ENCODE results near the gene MIER2.

The MIER2 gene

GRCh38 chr19:367561-367960, 23.0 kb upstream of the MIER2 start:
- no peak for DNase-seq
- H3K27me3 ChIP-seq (ENCODE audit: insufficient read depth, low read length, poor library complexity) = peaks cover 11% of the 10 kb centered on the region
- ATAC-seq (ENCODE audit: insufficient read depth, low read depth) = no peak

DNA sequence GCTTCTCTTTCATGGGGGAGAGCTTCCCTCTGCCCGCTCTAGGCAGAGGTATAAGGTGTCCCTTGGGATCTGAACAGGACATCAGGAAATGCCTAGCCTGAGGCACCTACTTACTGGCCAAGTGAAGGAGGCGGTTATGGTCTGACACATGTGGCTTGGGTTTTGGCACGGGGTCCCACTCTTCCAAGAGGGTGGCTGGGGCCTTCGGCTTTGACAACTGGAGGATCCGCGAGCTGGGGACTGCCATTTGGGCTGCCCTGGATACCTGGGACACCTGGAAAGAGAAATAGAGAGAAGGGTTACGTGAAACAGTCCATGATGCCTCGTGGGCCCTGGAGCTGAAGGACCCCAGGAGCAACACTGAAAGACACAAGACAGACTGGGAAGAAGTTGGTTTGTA, 22.4 kb upstream of the MIER2 start:
- Histone ChIP-seq H3K9me3 (ENCODE audit: insufficient read depth, low read length, severe bottlenecking) (no peaks in the 10 kb centered on the region), H3K36me3 (ENCODE audit: insufficient read depth, low read length) (no peaks in the 10 kb centered on the region), H3K4me3 (ENCODE audit: low read depth in 1 of 2, low read length in 2 of 2) (no peak overlapping the region), H3K4me2 (ENCODE audit: insufficient read depth, low read length) (no peak overlapping the region), H4K20me1 (ENCODE audit: insufficient read depth, low read length) (no peaks in the 10 kb centered on the region), H3K79me2 (ENCODE audit: insufficient read depth, low read length) (no peaks in the 10 kb centered on the region), H3K9ac (ENCODE audit: low read depth, low read length) (no peak overlapping the region), H3K27ac (ENCODE audit: low read length) (no peak overlapping the region), H2AFZ (ENCODE audit: low read depth, low read length) (no peak overlapping the region), H3K4me1 (ENCODE audit: insufficient read depth, low read length) (no peaks in the 10 kb centered on the region), H3K27me3 (ENCODE audit: insufficient read depth, low read length, poor library complexity) (peaks cover 5% of the 10 kb centered on the region)
- TF ChIP-seq EZH2 (IDR thresholded peaks at IDR 0.05; ENCODE audit: borderline replicate concordance, low read depth, low read length, severe bottlenecking) = no peak
- TF ChIP-seq CTCF (IDR thresholded peaks at IDR 0.05; ENCODE audit: borderline replicate concordance, extremely low read depth, low read length, poor library complexity, severe bottlenecking) = no peak
- DNase-seq (no peak), ATAC-seq (ENCODE audit: insufficient read depth, low read depth) (no peak)

More at GRCh38 chr19:367561-367960, 23.0 kb upstream of the MIER2 start:
- H3K9ac ChIP-seq (ENCODE audit: low read depth, low read length) = no peak overlapping the region
- H3K9me3 ChIP-seq (ENCODE audit: insufficient read depth, low read length, severe bottlenecking) = no peaks in the 10 kb centered on the region
- TF ChIP-seq CTCF (IDR thresholded peaks at IDR 0.05; ENCODE audit: borderline replicate concordance, extremely low read depth, low read length, poor library complexity, severe bottlenecking) = no peak
- no peak overlapping the region for H2AFZ ChIP-seq (ENCODE audit: low read depth, low read length)
- H3K4me1 ChIP-seq (ENCODE audit: insufficient read depth, low read length) = no peaks in the 10 kb centered on the region
- no peaks in the 10 kb centered on the region for H3K79me2 ChIP-seq (ENCODE audit: insufficient read depth, low read length)
- H4K20me1 ChIP-seq (ENCODE audit: insufficient read depth, low read length) = no peaks in the 10 kb centered on the region
- no peaks in the 10 kb centered on the region for H3K36me3 ChIP-seq (ENCODE audit: insufficient read depth, low read length)
- no peak overlapping the region for H3K4me3 ChIP-seq (ENCODE audit: low read depth in 1 of 2, low read length in 2 of 2)
- H3K27ac ChIP-seq (ENCODE audit: low read length) = no peak overlapping the region
- no peak overlapping the region for H3K4me2 ChIP-seq (ENCODE audit: insufficient read depth, low read length)

DNA sequence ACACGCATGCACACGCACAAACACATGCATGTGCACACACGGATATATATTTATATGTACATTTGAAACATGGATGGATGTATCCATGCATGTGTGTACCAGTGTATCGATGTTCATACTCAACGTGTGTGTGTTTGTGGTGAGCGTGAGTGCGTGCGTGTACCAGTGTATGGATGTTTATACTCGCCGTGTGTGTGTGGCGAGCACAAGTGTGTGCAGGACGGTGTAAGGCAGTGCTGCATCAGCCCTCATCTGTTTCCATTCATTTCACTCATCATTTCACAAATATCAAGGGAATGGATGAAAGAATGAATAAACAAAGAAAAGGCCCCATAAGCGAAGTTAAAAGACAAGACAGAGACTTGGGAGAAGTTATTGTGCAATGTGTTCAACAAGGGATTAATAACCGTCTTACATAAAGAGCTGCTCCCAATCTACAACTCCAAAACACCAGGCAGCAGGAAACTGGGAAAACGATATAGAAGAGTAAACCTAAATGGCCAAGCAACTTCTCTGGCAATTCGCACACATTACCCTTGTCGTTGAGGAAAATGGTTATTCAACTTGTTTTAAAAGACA, 21.7 kb upstream of the MIER2 start:
- no peaks in the 10 kb centered on the region for H3K4me1 ChIP-seq (ENCODE audit: insufficient read depth, low read length)
- TF ChIP-seq EZH2 (IDR thresholded peaks at IDR 0.05; ENCODE audit: borderline replicate concordance, low read depth, low read length, severe bottlenecking) = no peak
- no peak overlapping the region for H3K4me3 ChIP-seq (ENCODE audit: low read depth in 1 of 2, low read length in 2 of 2)
- H3K9ac ChIP-seq (ENCODE audit: low read depth, low read length) = no peak overlapping the region
- no peaks in the 10 kb centered on the region for H4K20me1 ChIP-seq (ENCODE audit: insufficient read depth, low read length)
- H3K27me3 ChIP-seq (ENCODE audit: insufficient read depth, low read length, poor library complexity) = no peaks in the 10 kb centered on the region
- no peak overlapping the region for H3K4me2 ChIP-seq (ENCODE audit: insufficient read depth, low read length)
- DNase-seq (no peak), ATAC-seq (ENCODE audit: insufficient read depth, low read depth) (no peak)
- no peaks in the 10 kb centered on the region for H3K36me3 ChIP-seq (ENCODE audit: insufficient read depth, low read length)
- H3K9me3 ChIP-seq (ENCODE audit: insufficient read depth, low read length, severe bottlenecking) = no peaks in the 10 kb centered on the region
- no peaks in the 10 kb centered on the region for H3K79me2 ChIP-seq (ENCODE audit: insufficient read depth, low read length)
- H3K27ac ChIP-seq (ENCODE audit: low read length) = no peak overlapping the region
- H2AFZ ChIP-seq (ENCODE audit: low read depth, low read length) = no peak overlapping the region

DNA sequence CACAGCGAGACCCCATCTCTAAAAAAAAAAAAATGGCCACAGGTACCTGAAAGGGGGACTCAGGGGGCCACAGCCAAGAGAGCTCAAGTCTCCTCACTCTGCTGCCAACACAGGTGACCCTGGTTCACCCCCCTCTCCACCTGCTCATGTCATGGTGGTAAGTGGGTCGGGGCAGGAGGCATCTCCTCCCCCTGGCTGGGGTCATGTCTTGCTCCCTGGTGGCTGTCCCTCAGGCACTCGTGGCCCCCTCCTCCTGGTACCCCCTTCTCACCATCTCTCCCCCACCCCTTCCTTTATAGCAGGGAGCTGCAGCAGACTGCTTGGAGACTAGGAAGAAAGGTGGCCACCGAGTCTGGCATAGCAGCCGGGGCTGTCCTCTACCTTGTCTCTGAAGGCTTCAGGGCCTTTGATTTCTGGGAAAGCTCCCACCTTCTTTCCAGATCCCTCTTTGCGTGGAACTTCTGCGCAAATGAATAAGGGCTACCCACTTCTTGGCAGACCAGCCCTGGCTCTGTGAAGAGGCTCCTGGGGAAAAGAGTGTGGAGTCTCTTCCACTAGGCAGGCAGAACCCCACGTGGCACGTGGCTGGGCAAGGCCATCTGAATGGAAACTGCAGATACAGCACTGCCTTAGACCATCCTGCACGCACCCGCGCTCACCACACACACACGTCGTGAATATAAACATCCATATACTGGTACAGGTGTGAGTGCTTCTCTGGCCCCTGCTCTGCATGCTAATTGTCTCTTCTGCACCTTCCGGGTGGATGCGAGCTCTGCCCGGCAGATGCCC, 20.1 kb upstream of the MIER2 start:
- DNase-seq = no peak

More for the DNA sequence above, 20.1 kb upstream of the MIER2 start:
- Histone ChIP-seq H3K27me3 (ENCODE audit: insufficient read depth, low read length, poor library complexity) (no peaks in the 10 kb centered on the region), H2AFZ (ENCODE audit: low read depth, low read length) (no peak overlapping the region), H4K20me1 (ENCODE audit: insufficient read depth, low read length) (no peaks in the 10 kb centered on the region), H3K27ac (ENCODE audit: low read length) (no peak overlapping the region), H3K4me2 (ENCODE audit: insufficient read depth, low read length) (no peak overlapping the region), H3K36me3 (ENCODE audit: insufficient read depth, low read length) (no peaks in the 10 kb centered on the region), H3K4me3 (ENCODE audit: low read depth in 1 of 2, low read length in 2 of 2) (no peak overlapping the region), H3K4me1 (ENCODE audit: insufficient read depth, low read length) (no peaks in the 10 kb centered on the region), H3K9me3 (ENCODE audit: insufficient read depth, low read length, severe bottlenecking) (no peaks in the 10 kb centered on the region), H3K79me2 (ENCODE audit: insufficient read depth, low read length) (no peaks in the 10 kb centered on the region), H3K9ac (ENCODE audit: low read depth, low read length) (no peak overlapping the region)
- ATAC-seq (ENCODE audit: insufficient read depth, low read depth) = no peak
- no peak for TF ChIP-seq EZH2 (IDR thresholded peaks at IDR 0.05; ENCODE audit: borderline replicate concordance, low read depth, low read length, severe bottlenecking)
- TF ChIP-seq CTCF (IDR thresholded peaks at IDR 0.05; ENCODE audit: borderline replicate concordance, extremely low read depth, low read length, poor library complexity, severe bottlenecking) = no peak
